GM19035 (cell line): ENCODE results near the gene RAB41.
"Not testable (repeated sequence)": the region's sequence is repeated elsewhere in the genome, so short reads cannot be mapped to it uniquely, and the experiment has no call there.

Experiments
- ATAC-seq: cut with Tn5 transposase; IDR thresholded peaks from one replicate; pipeline ENCODE4 v1.9.1; 2021; ENCODE audit not compliant: unreplicated experiment

RAB41 gene

GRCh38 chrX:70281951-70282350, at the start of gene RAB41:
RAB41 (plus strand) TSS chrX:70282172; CDS start chrX:70282218, 46 bp downstream.
- ATAC-seq, result no peak

GRCh38 chrX:70234355-70234754, 47.6 kb upstream of the RAB41 start, which contains the start of gene AWAT1:
AWAT1 (plus strand) TSS chrX:70234655; CDS start chrX:70234696, 41 bp downstream.
- no peak for ATAC-seq

GRCh38 chrX:70240751-70241150, 41.2 kb upstream of the RAB41 start:
- no peak for ATAC-seq

- ATAC-seq, result no peak
These were observed 40.5 kb upstream of the RAB41 start for GRCh38 chrX:70241501-70241900.

GRCh38 chrX:70243601-70244000, 38.4 kb upstream of the RAB41 start:
- not testable (repeated sequence) for ATAC-seq

- no peak for ATAC-seq
These were observed 37.1 kb upstream of the RAB41 start for GRCh38 chrX:70244881-70245280.

GRCh38 chrX:70247252-70247651, 34.7 kb upstream of the RAB41 start:
- ATAC-seq, result no peak

GRCh38 chrX:70252491-70252890, 29.5 kb upstream of the RAB41 start:
- ATAC-seq, result no peak

- ATAC-seq, result no peak
These were observed 28.5 kb upstream of the RAB41 start for GRCh38 chrX:70253377-70254062.

- ATAC-seq, result no peak
These were observed 27.9 kb upstream of the RAB41 start for GRCh38 chrX:70254063-70254400.

GRCh38 chrX:70254909-70255308, 27.1 kb upstream of the RAB41 start:
- ATAC-seq, result no peak

- ATAC-seq, result no peak
These were observed 26.5 kb upstream of the RAB41 start for GRCh38 chrX:70255452-70255851.

- no peak for ATAC-seq
These were observed 24.3 kb upstream of the RAB41 start for GRCh38 chrX:70257423-70258288.

GRCh38 chrX:70260104-70260503, 21.9 kb upstream of the RAB41 start, which contains the start of gene P2RY4:
P2RY4 (minus strand) TSS chrX:70260204; CDS start chrX:70259624, 580 bp downstream.
- no peak for ATAC-seq

GRCh38 chrX:70262952-70263567, 18.9 kb upstream of the RAB41 start:
- no peak for ATAC-seq

GRCh38 chrX:70264784-70265183, 17.2 kb upstream of the RAB41 start:
- ATAC-seq, result no peak

- no peak for ATAC-seq
These were observed 13.9 kb upstream of the RAB41 start, which contains the start of gene ARR3 for GRCh38 chrX:70268034-70268433. ARR3 (plus strand) TSS chrX:70268334; CDS start chrX:70269386, 1,052 bp downstream.

GRCh38 chrX:70274029-70274428, 7.9 kb upstream of the RAB41 start:
- not testable (repeated sequence) for ATAC-seq

GRCh38 chrX:70279081-70279480, 2.9 kb upstream of the RAB41 start:
- ATAC-seq, result no peak

- ATAC-seq, result no peak
These were observed 1.4 kb upstream of the RAB41 start for GRCh38 chrX:70280573-70280972.

GRCh38 chrX:70289168-70289792, 7.3 kb downstream of the RAB41 start:
- no peak for ATAC-seq
